ENCODE measurements around the gene EXOC1.

- TF ChIP-seq POLR2A (IDR thresholded peaks at IDR 0.05) (no peak), CTCF (IDR thresholded peaks at IDR 0.05 in 8 of 11, conservative IDR thresholded peaks at IDR 0.05 in 3 of 11) (no peak)
Observed at GRCh38 chr4:55951191-55951922, 97.9 kb downstream of the EXOC1 start.

Data from spleen (tissue), 7 donors.